Measurements from ENCODE around the gene CD22. TPM values are rescaled to one million over a fixed set of nuclear protein-coding genes. Genes with fewer than 3 reads are reported as not detected.

The CD22 gene
- polyA plus RNA-seq, 1 experiment = not detected

DNA sequence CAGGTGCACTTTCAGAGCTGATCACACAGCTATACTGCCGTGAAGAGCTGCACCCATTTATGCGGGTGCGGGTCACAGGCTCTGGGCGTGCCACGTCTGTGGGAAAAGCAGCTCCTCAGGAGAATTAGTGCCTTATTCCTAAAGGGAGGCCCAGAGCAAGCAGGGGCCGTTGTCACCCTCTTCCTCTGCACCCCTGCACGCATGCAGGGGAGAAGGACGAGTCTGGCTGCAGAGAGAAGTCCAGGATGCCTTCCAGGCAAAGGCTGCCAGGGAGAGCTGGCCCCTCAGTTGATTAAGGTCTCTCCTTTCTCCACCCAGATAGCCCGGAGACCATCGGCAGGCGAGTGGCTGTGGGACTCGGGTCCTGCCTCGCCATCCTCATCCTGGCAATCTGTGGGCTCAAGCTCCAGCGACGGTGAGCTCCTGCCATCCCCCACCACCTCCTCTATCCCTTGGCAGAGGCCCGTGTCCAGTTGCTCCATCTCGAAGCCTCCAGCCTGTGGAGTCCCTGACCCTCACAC is 15.6 kb downstream of the CD22 start:
- CTCF ChIA-PET = no interaction called here
- H3K27me3 ChIP-seq (ENCODE audit: control insufficient read depth, insufficient read depth, low read length) = peaks cover 6% of the 10 kb centered on the region
- POLR2A ChIA-PET = interaction anchor here (0.5 kb wide), 1 partner anchor 104 kb away, joined by 5 read pairs; no protein-coding TSS in a partner anchor

DNA sequence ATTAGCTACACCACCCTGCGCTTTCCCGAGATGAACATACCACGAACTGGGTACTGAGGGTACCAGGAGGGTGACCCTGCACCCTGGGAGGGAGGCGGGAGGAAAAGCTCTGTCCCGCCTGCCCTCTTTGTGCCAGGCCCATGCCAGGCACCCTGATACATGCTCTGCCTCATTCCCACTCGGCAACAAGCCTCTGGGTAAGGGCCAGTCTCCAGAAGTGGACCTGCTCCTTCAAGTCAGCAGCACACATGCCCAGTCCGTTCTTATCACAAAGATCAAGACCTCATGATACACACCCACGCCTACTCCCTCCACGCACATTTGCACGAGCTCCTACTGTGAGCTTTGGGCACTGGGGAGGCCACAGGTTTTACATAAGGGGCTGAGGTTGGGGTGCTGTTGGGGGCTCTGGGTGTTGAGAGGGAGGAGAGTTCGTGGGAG is 16.7 kb downstream of the CD22 start:
- DNase-seq (ENCODE audit: low read depth, low spot score) = no peak
- no peak overlapping the region for H3K4me3 ChIP-seq (ENCODE audit: low read depth, low read length)
- H3K27me3 ChIP-seq (ENCODE audit: control insufficient read depth, insufficient read depth, low read length) = peaks cover 6% of the 10 kb centered on the region
- no peak for TF ChIP-seq CTCF (IDR thresholded peaks at IDR 0.05; ENCODE audit: low read depth, low read length)
- no peak overlapping the region for H3K27ac ChIP-seq (ENCODE audit: low read depth, low read length)
- H3K9me3 ChIP-seq (ENCODE audit: control insufficient read depth, insufficient read depth, low read length) = no peaks in the 10 kb centered on the region
- ChIA-PET CTCF (no interaction called here), POLR2A (no interaction called here)

More for the DNA sequence above, 15.6 kb downstream of the CD22 start:
- Histone ChIP-seq H3K9me3 (ENCODE audit: control insufficient read depth, insufficient read depth, low read length) (no peaks in the 10 kb centered on the region), H3K27ac (ENCODE audit: low read depth, low read length) (no peak overlapping the region), H3K4me3 (ENCODE audit: low read depth, low read length) (no peak overlapping the region)
- no peak for TF ChIP-seq CTCF (IDR thresholded peaks at IDR 0.05; ENCODE audit: low read depth, low read length)
- DNase-seq (ENCODE audit: low read depth, low spot score) = no peak

- H3K4me3 ChIP-seq (ENCODE audit: low read depth, low read length) = no peak overlapping the region
- H3K27ac ChIP-seq (ENCODE audit: low read depth, low read length) = no peak overlapping the region
- no peak for TF ChIP-seq CTCF (IDR thresholded peaks at IDR 0.05; ENCODE audit: low read depth, low read length)
- H3K9me3 ChIP-seq (ENCODE audit: control insufficient read depth, insufficient read depth, low read length) = no peaks in the 10 kb centered on the region
- DNase-seq (ENCODE audit: low read depth, low spot score) = no peak
- ChIA-PET CTCF (no interaction called here), POLR2A (no interaction called here)
- H3K27me3 ChIP-seq (ENCODE audit: control insufficient read depth, insufficient read depth, low read length) = peaks cover 6% of the 10 kb centered on the region
Observed at GRCh38 chr19:35346193-35347052, 17.4 kb downstream of the CD22 start.

DNA sequence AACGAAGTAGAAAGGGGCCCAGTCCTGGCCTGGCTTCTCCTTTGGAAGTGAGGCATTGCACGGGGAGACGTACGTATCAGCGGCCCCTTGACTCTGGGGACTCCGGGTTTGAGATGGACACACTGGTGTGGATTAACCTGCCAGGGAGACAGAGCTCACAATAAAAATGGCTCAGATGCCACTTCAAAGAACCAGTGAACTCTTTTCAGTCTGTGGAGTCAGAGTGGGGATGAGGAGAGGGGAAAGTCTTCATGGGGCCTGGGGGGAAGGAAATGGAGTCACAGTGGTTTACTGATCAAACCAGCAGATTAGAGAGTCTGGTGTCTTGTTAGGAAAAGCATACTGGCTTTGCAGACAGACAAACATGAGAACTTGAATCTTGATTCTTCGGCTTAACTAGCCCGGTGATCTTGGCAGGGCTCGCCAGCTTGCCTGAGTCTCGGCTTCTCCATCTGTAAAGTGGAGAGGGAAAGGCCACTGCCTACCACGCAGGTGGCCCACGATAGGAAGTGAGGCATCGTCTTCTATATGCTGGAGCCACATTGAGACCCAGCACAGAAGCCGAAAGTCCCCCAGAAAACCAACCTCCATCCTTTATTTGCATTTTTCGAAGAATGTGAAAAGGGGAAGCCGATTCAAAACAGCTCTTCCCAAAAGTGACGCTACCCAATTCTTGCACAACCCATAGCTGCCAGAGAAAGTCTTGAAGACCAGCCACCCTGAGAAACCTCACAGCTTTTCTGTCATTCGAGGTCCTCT is 18.4 kb downstream of the CD22 start, which contains the start of gene FFAR1:
Gene FFAR1, plus strand, starts transcription at position 732 of the 759 bp plus-strand sequence. CDS start 3,650 bp downstream, outside the sequence.
- DNase-seq (ENCODE audit: low read depth, low spot score) = no peak
- ChIA-PET POLR2A (no interaction called here), CTCF (no interaction called here)
- peaks cover 6% of the 10 kb centered on the region for H3K27me3 ChIP-seq (ENCODE audit: control insufficient read depth, insufficient read depth, low read length)
- H3K27ac ChIP-seq (ENCODE audit: low read depth, low read length) = no peak within 1 kb of the TSS
- no peaks in the 10 kb centered on the region for H3K9me3 ChIP-seq (ENCODE audit: control insufficient read depth, insufficient read depth, low read length)
- H3K4me3 ChIP-seq (ENCODE audit: low read depth, low read length) = no peak within 1 kb of the TSS
- no peak for TF ChIP-seq CTCF (IDR thresholded peaks at IDR 0.05; ENCODE audit: low read depth, low read length)

All from AG04450 (cell line).